ENCODE data around the gene MCOLN2. TPM values are rescaled to one million over a fixed set of nuclear protein-coding genes. Genes with fewer than 3 reads are reported as not detected.

MCOLN2 gene
- total RNA-seq, 2 experiments from 2014 or later = 7.4 to 8.4 TPM

- Mint-ChIP-seq H3K4me1 (ENCODE audit: low read depth) (peaks cover 7% of the 10 kb centered on the region), H3K9me3 (no peaks in the 10 kb centered on the region), H3K36me3 (ENCODE audit: low read depth) (peaks cover 12% of the 10 kb centered on the region), H3K4me3 (no peak overlapping the region), H3K27me3 (ENCODE audit: low read depth) (no peaks in the 10 kb centered on the region), H3K27ac (no peak overlapping the region)
- intact Hi-C loops (cut with micrococcal nuclease) = no loop called here
- CTCF ChIA-PET = interaction anchor here (1.9 to 5.8 kb wide), 2 partner anchors 8 to 13 kb away, joined by 5 to 43 read pairs; no protein-coding TSS in a partner anchor
- DNase-seq = no peak
These were observed 40.3 kb downstream of the MCOLN2 start for GRCh38 chr1:84956655-84957054.

- no peak overlapping the region for H3K4me3 Mint-ChIP-seq
- peaks cover 7% of the 10 kb centered on the region for H3K4me1 Mint-ChIP-seq (ENCODE audit: low read depth)
- H3K36me3 Mint-ChIP-seq (ENCODE audit: low read depth) = peaks cover 14% of the 10 kb centered on the region
- no peaks in the 10 kb centered on the region for H3K9me3 Mint-ChIP-seq
- CTCF ChIA-PET = interaction anchor here (0.6 to 5.8 kb wide), 2 partner anchors 12 to 28 kb away, joined by 5 to 43 read pairs; no protein-coding TSS in a partner anchor
- no peak overlapping the region for H3K27ac Mint-ChIP-seq
- intact Hi-C loops (cut with micrococcal nuclease) = no loop called here
- peaks cover under 1% of the 10 kb centered on the region for H3K27me3 Mint-ChIP-seq (ENCODE audit: low read depth)
- DNase-seq = no peak
These were observed 40.8 kb downstream of the MCOLN2 start for GRCh38 chr1:84956097-84956496.

DNA sequence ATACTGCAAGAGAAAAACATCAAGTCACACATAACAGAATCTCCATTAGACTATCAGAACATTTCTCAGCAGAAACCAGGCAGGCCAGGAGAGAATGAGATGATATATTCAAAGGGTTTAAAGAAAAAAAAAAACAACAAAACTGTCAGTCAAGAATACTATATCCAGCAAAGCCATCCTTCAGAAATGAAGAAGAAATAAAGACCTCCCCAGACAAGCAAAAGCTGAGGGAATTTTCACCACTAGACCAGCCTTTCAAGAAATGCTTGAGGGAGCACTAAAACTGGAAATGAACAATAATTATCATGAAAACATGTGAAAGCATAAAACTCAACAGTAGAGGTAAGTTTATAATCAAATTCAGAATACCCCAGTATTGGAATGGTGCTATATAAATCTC, 47.2 kb downstream of the MCOLN2 start:
- H3K27ac Mint-ChIP-seq = no peak overlapping the region
- H3K4me3 Mint-ChIP-seq = no peak overlapping the region
- peaks cover 5% of the 10 kb centered on the region for H3K27me3 Mint-ChIP-seq (ENCODE audit: low read depth)
- peaks cover 22% of the 10 kb centered on the region for H3K36me3 Mint-ChIP-seq (ENCODE audit: low read depth)
- DNase-seq = no peak
- peaks cover 11% of the 10 kb centered on the region for H3K4me1 Mint-ChIP-seq (ENCODE audit: low read depth)
- intact Hi-C loops (cut with micrococcal nuclease) = loop anchor here (5.0 to 10.0 kb wide), 2 partner anchors 1068 to 1555 kb away; no protein-coding TSS in a partner anchor
- H3K9me3 Mint-ChIP-seq = peaks cover 2% of the 10 kb centered on the region
- CTCF ChIA-PET = interaction anchor here (0.6 to 2.3 kb wide), 6 partner anchors 10 to 310 kb away, joined by 3 to 12 read pairs (median 7); partner anchors contain the start of gene C1orf52

- Mint-ChIP-seq H3K4me3 (no peak overlapping the region), H3K36me3 (ENCODE audit: low read depth) (peaks cover 20% of the 10 kb centered on the region), H3K27ac (no peak overlapping the region), H3K27me3 (ENCODE audit: low read depth) (peaks cover 5% of the 10 kb centered on the region), H3K4me1 (ENCODE audit: low read depth) (peaks cover 14% of the 10 kb centered on the region), H3K9me3 (peaks cover 2% of the 10 kb centered on the region)
- CTCF ChIA-PET = interaction anchor here (0.6 to 2.3 kb wide), 12 partner anchors 10 to 311 kb away, joined by 3 to 12 read pairs (median 4); partner anchors contain the start of genes C1orf52 and MCOLN2
- intact Hi-C loops (cut with micrococcal nuclease) = loop anchor here (5.0 to 10.0 kb wide), 2 partner anchors 1070 to 1557 kb away; no protein-coding TSS in a partner anchor
- DNase-seq = no peak
These were observed 49.1 kb downstream of the MCOLN2 start for GRCh38 chr1:84947536-84948410.

- CTCF ChIA-PET = interaction anchor here (0.7 to 5.6 kb wide), 6 partner anchors 12 to 313 kb away, joined by 3 to 111 read pairs (median 4); partner anchors contain the start of gene C1orf52
- H3K27ac Mint-ChIP-seq = no peak overlapping the region
- no peak for DNase-seq
- H3K27me3 Mint-ChIP-seq (ENCODE audit: low read depth) = peaks cover 5% of the 10 kb centered on the region
- peaks cover 18% of the 10 kb centered on the region for H3K36me3 Mint-ChIP-seq (ENCODE audit: low read depth)
- intact Hi-C loops (cut with micrococcal nuclease) = loop anchor here (5.0 to 10.0 kb wide), 2 partner anchors 1071 to 1558 kb away; no protein-coding TSS in a partner anchor
- no peak overlapping the region for H3K4me3 Mint-ChIP-seq
- peaks cover 14% of the 10 kb centered on the region for H3K4me1 Mint-ChIP-seq (ENCODE audit: low read depth)
- H3K9me3 Mint-ChIP-seq = peaks cover 2% of the 10 kb centered on the region
These were observed 50.3 kb downstream of the MCOLN2 start for GRCh38 chr1:84946631-84947030.

DNA sequence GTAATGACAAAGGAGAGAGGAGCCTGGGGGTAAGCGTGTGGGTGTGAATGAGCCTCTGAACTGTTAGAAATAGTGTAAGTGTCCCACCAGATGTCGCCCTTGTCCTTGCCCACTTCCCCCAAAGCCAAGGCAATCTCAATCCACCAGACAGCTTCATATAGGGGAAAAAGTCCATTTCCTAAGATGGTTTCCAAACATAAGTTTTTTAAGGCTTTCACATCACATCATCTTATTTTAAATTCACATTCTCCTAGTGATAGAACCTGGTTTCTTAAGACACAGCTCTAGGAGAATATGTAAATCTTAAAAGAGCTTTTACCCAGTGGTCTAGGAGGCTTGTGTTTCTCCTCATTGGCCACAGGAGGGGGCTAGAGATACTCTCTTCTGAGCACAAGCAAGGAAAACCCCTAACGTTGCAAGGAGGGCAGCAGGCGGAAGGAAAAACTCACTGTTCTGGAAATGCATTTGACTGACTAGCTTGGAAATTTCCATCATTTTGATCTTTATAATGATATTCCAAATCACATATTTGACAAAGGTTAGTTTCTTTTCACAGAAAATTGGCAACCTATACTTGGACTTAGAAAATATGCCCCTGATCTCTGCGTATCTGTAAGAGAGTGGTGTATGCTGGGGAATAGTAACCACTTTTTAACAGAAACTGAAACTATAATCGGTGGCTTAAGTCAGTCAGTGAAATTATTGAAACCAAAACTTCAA, 52.0 kb downstream of the MCOLN2 start:
- Mint-ChIP-seq H3K9me3 (peaks cover 2% of the 10 kb centered on the region), H3K27me3 (ENCODE audit: low read depth) (no peaks in the 10 kb centered on the region), H3K27ac (peak overlapping the region; percentile 92), H3K36me3 (ENCODE audit: low read depth) (peaks cover 9% of the 10 kb centered on the region), H3K4me3 (peak overlapping the region; percentile 74), H3K4me1 (ENCODE audit: low read depth) (peaks cover 14% of the 10 kb centered on the region)
- DNase-seq = peak; percentile 81
- intact Hi-C loops (cut with micrococcal nuclease) = loop anchor here (1.0 to 10.0 kb wide), 18 partner anchors 14 to 1560 kb away; partner anchors contain the start of genes BCL10, C1orf52, CCN1 and MCOLN3
- CTCF ChIA-PET = interaction anchor here (0.6 to 5.6 kb wide), 78 partner anchors 9 to 1073 kb away, joined by 3 to 111 read pairs (median 4); partner anchors contain the start of genes C1orf52, GNG5, MCOLN3 and RPF1

DNA sequence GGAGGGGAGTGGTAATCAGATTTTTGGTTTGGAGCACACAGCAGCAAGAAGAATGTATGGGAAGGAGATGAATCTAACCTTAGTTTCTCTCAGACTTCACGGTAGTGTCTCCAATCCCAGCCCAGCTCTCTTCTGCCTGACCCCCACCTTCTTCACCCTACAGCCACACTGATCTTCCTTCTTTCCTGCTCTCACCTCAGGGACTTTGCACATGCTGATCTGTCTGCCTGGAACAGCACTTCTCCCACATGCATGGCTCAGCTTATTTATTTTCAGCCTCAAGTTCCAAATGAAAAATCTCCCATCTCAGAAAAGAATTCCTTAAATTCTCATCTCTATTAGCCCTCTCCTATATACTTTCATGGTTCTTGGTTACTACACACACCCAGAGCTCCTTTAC, 55.1 kb downstream of the MCOLN2 start:
- no peak for DNase-seq
- intact Hi-C loops (cut with micrococcal nuclease) = loop anchor here (10.0 kb wide), 1 partner anchor 1563 kb away; no protein-coding TSS in a partner anchor
- no peaks in the 10 kb centered on the region for H3K9me3 Mint-ChIP-seq
- no peaks in the 10 kb centered on the region for H3K36me3 Mint-ChIP-seq (ENCODE audit: low read depth)
- CTCF ChIA-PET = interaction anchor here (1.3 to 5.6 kb wide), 3 partner anchors 30 to 318 kb away, joined by 3 to 111 read pairs (median 7); partner anchors contain the start of gene C1orf52
- no peak overlapping the region for H3K27ac Mint-ChIP-seq
- peaks cover 14% of the 10 kb centered on the region for H3K4me1 Mint-ChIP-seq (ENCODE audit: low read depth)
- H3K27me3 Mint-ChIP-seq (ENCODE audit: low read depth) = no peaks in the 10 kb centered on the region
- H3K4me3 Mint-ChIP-seq = no peak overlapping the region

DNA sequence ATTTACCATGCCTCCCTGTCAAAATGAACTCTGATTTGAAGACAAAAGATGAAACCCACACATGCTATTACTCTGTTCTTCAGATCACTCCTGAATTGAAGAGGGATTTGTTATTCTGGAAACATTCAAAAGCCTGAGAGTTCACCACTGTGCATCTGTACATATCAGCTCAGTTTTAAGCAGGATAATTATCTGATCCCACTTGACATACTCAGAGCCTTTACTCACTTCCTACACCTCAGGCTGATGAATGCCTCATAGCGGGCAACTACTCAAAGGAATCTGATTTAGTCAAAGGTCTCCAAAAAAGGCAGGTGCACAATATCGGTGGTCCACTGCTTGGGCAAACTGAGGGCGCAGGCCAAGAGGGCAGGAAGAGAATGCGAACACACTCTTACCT, 56.4 kb downstream of the MCOLN2 start:
- CTCF ChIA-PET = interaction anchor here (0.8 kb wide), 1 partner anchor 314 kb away, joined by 5 read pairs; no protein-coding TSS in a partner anchor
- DNase-seq = no peak
- Mint-ChIP-seq H3K27ac (no peak overlapping the region), H3K9me3 (no peaks in the 10 kb centered on the region), H3K36me3 (ENCODE audit: low read depth) (no peaks in the 10 kb centered on the region), H3K4me3 (no peak overlapping the region), H3K27me3 (ENCODE audit: low read depth) (no peaks in the 10 kb centered on the region), H3K4me1 (ENCODE audit: low read depth) (peaks cover 12% of the 10 kb centered on the region)
- intact Hi-C loops (cut with micrococcal nuclease) = loop anchor here (10.0 kb wide), 1 partner anchor 1564 kb away; no protein-coding TSS in a partner anchor

- Mint-ChIP-seq H3K4me3 (no peak overlapping the region), H3K36me3 (ENCODE audit: low read depth) (no peaks in the 10 kb centered on the region), H3K4me1 (ENCODE audit: low read depth) (peaks cover 7% of the 10 kb centered on the region), H3K27me3 (ENCODE audit: low read depth) (no peaks in the 10 kb centered on the region), H3K27ac (no peak overlapping the region), H3K9me3 (no peaks in the 10 kb centered on the region)
- intact Hi-C loops (cut with micrococcal nuclease) = loop anchor here (10.0 kb wide), 2 partner anchors 1035 to 1565 kb away; no protein-coding TSS in a partner anchor
- no peak for DNase-seq
- CTCF ChIA-PET = interaction anchor here (1.2 to 1.5 kb wide), 2 partner anchors 10 to 320 kb away, joined by 3 to 5 read pairs; partner anchors contain the start of gene C1orf52
These were observed 57.2 kb downstream of the MCOLN2 start for GRCh38 chr1:84939761-84940160.

DNA sequence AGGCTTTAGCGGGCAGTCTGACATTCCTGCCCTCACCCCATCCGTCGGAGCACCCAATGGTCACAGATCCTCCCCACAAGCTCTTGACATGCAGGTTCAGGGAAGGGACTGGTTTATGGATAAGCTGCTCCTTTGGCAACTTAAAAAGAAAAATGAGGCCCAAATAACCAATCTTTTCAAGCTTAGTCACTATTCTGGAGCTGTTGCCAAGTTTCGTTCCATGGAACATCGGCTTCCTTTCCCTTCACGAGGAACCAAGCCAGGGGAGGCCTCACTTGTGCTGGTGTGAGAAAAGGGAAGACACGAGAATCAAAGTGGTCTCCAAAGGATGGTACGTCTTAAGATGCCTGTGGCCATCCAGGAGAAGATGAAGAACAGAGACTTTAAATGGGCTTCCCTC, 57.8 kb downstream of the MCOLN2 start:
- Mint-ChIP-seq H3K27me3 (ENCODE audit: low read depth) (no peaks in the 10 kb centered on the region), H3K27ac (no peak overlapping the region), H3K9me3 (no peaks in the 10 kb centered on the region), H3K4me1 (ENCODE audit: low read depth) (peaks cover 4% of the 10 kb centered on the region), H3K36me3 (ENCODE audit: low read depth) (no peaks in the 10 kb centered on the region), H3K4me3 (no peak overlapping the region)
- intact Hi-C loops (cut with micrococcal nuclease) = loop anchor here (10.0 kb wide), 1 partner anchor 1034 kb away; no protein-coding TSS in a partner anchor
- no peak for DNase-seq
- CTCF ChIA-PET = interaction anchor here (1.2 to 2.2 kb wide), 5 partner anchors 10 to 499 kb away, joined by 3 to 13 read pairs (median 5); partner anchors contain the start of gene C1orf52

GRCh38 chr1:84936116-84936810, 60.6 kb downstream of the MCOLN2 start:
- no peak overlapping the region for H3K4me3 Mint-ChIP-seq

More at GRCh38 chr1:84936116-84936810, 60.6 kb downstream of the MCOLN2 start:
- no peak overlapping the region for H3K27ac Mint-ChIP-seq
- intact Hi-C loops (cut with micrococcal nuclease) = loop anchor here (1.0 to 10.0 kb wide), 7 partner anchors 154 to 1031 kb away; no protein-coding TSS in a partner anchor
- DNase-seq = peak; percentile 43
- no peaks in the 10 kb centered on the region for H3K27me3 Mint-ChIP-seq (ENCODE audit: low read depth)
- H3K4me1 Mint-ChIP-seq (ENCODE audit: low read depth) = peaks cover 4% of the 10 kb centered on the region
- CTCF ChIA-PET = interaction anchor here (0.5 to 4.4 kb wide), 32 partner anchors 7 to 795 kb away, joined by 3 to 39 read pairs (median 5); partner anchors contain the start of gene C1orf52
- no peaks in the 10 kb centered on the region for H3K36me3 Mint-ChIP-seq (ENCODE audit: low read depth)
- no peaks in the 10 kb centered on the region for H3K9me3 Mint-ChIP-seq
